HG03045 (cell line): Measurements from ENCODE around the gene KCTD21.

ENCODE experiments used
- ATAC-seq: cut with Tn5 transposase; IDR thresholded peaks from one replicate; pipeline ENCODE4 v1.9.1; 2021; ENCODE audit warnings: mild to moderate bottlenecking, moderate library complexity; ENCODE audit not compliant: unreplicated experiment

The KCTD21 gene

DNA sequence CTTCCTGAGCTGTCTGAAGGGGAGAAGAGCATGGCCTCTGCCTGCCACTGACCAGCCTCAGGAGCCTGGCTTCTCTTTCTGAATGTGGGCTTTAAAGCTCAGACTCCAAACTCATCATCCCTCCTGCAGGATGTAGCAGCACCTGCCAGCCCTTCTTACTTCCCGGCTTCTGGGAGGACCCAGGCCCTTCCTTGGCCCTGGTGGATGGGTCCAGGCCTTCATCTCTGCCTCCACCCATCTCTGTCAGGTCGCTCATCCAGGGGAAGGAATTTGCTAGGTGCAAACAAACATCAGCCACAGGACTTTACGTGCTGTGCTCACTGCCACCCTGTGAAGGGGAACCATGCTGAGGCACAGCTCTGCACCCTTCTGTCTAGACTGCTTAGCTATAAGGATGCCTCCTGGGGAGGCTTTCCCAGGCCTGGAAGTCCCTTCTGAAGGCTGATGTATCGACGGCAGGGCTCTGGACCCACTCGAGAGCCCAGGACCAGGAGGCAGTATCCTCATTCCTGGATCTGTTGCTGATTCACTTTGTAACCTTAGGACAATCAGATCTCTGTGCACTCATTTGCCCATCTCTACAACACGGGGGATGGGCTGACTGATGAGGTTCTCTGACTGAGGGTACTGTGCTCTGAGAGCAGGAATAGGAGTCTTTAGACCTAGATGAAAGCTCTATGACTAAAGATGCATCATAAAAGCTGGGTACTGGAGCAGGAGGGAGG is 31.2 kb upstream of the KCTD21 start:
- no peak for ATAC-seq

DNA sequence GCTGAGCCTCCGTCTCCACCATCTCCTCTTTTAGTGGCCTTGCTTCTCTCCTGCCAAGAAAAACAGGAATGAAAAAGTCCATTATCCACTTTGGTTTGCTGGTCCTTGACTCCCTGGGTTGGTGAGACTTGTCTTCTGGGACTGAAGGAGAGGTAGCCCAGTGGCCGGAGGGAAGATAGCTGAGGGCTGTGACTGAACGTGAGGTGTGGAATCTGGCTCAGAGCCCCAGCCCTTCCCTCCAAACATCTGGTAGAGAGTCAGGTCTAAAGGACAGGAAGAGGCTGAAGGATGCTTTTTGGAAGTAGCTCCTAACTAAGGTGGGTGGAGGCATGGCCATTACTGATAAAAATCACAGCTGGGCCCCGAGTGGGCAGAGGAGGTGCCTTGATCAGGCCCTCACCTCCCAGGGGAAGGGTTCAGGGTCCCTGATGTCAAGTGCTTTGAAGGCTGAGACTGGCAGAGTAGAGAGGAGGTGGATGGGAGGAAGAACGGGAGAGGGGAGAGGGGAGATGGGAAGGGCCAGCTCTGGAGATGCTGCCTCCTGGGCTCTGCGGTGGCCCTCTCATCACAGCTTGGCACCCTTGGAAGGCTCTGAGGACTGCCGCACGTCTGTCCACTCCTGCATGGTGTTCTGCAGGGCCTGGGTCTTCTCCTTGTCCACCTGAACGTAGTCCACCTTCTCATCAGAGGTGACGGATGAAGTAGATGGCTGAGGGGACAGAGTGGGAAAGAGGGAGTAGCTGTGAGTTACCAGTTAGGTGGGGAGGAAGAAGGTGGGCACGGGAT is 30.5 kb upstream of the KCTD21 start:
- no peak for ATAC-seq

DNA sequence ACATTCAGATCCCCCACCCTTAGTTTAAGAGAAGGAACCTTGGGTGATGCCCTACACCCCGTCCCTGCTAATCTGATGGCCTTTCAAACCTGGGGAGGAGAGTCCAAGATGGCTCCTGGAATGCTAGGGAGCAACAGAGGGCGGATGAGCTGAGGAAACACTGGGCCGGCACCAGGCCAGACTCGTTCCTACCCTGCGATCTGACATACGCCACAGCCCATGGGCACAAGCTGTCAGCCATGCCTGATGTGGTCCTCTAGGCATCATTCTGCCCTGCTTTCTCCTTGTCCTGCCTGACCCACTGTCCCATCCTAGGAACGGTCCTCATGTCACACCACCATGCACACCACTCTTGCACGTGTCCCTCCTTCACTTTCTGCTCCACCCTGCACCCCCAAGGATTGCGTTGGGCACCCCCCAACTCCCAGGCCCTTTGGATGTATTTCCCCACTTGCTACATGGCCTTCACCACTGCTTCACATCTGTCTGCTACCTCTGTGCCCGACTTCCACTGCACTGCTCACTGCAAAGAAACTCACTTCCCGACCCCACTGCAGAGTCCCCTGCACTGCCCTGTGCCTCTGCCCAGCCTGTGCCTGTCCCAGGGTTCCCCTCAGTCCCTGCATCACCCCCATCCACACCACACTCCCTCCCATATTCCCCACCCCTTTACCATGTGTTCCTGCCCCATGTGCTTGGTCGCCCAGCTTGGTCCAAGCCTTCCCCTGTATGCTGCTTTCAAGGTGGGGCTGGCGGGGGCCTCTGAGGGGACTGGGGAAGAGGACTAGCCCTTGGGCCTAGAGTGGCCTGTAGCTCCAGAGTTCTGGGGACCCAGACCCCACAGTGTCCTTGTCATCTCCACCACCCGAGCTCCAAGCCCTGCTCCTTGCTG is 29.5 kb upstream of the KCTD21 start:
- ATAC-seq, result no peak

DNA sequence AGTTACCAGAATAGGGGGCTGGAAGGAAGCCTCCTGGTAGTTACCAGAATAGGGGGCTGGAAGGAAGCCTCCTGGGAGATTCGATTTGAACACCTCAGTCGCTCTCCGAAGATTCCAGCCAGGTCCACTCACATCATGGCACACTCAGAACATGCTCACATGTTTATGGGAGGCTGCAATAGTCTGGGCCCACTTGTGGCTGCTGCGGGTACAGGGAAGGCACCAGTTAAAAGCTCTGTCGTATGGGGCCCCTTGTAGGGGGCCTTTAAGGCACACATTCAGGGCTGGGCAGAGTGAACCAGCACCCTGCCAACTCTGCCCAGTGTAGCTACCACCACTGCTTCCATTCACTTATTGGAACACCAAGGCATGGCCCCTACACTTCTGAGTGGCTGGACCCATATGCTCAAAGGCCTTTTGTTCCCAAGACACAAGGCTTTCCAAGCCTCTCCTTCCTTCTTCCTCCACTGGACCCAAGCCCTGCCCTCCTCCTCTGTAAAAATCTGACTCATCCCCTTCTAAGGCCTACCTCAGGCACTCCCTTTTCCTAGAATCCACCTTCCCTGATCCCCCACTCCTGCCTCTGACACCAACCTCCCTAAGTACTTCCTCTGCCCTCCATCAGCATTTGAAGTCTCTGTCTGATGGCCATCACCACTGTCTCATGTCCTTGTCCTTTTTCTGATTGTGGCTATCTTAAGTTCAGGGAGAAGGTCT is 28.3 kb upstream of the KCTD21 start:
- no peak for ATAC-seq

DNA sequence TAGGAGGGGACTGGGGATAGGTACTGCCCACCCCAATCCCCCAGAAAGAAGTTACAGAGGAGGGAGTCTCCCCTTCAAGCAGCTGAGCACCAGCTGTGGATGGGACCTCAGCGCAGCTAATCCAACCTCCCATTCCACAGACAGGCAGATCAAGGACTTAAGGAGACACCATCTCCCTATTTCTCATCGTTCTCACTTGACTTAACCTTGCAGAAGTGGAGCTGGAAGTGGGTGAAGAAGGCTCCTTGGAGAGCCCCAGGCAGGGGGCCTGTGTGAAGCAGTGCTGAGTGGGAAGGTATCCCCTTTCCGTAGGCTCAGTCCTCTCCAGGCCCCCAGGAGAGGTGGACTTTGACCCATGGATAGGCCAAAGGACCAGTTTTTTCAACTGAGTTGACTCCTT is 27.6 kb upstream of the KCTD21 start:
- no peak for ATAC-seq

DNA sequence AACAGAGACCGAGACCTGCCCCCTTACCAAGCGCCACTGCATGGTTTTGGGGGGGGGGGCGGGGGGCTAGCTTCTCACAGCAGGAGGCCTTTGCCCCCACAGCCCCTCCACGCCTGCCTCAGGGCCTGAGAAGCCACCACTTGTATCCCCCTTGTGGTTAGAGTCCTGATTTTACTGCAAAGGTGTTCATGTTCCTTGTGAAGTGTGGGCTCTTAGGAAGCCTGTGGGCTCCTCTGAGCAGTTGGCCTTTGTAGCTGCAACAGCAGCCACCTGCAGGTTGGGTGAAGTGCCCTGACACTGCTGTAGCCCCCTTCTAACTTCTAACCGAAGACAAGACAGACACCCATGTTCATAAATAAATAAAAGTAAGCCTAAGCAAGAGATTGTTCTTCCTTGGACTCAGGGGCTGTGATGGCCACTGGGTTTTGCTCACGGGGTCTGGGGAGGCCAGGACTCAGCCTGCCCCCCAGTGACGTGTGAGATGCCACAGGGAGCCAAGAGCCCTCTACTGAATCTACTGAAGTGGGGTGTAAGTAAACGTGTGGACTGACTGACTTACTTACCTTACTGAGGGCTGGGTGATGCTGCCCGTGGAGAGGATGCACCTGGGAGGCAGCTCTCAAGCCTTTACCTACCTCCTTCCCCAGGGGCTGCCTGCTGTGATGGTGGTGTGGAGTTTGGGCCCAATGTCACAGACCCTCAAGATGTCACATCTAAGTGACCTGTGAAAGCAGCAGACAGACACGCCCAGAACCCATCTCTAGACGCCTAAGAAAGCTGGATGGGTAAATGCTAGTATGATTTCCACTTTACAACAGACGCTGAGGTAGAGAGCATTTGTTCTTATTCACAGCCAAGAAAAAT is 26.1 kb upstream of the KCTD21 start:
- ATAC-seq, result no peak

DNA sequence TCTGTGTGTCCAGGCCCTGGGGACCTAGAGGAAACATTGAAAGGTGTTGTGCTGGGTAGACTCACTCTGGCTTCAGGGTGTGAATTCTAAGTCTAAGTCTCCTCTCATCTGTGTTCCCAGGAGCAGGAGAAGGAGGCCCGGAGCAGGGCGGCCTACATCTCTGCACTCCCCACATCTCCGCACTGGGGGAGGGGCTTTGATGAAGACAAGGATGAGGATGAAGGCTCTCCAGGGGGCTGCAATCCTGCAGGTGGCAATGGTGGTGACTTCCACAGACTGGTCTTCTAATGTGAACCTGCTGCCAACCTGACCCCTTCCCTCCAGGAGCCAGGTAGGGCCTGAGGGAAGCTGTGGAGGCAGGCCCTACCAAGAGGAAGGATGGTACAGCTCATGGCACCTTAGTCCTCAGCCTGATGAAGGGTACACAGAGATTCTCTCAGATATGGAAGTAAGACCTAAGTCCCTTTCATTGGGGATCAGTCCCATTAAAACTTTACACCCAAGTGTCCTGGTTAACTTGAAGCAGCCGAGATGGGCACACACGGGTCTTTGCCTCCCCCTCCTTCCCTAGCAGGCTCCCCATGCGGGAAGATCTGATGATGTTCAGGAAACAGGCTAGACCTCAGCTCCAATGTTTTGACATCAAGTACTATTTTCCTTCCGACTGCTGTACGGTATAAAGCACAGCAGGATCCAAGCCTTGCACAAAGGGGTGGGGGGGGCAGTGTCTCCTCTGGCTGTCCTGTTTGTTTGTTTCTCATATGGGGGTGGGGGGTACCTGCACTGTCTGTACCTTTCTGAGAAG is 25.3 kb upstream of the KCTD21 start:
- no peak for ATAC-seq

DNA sequence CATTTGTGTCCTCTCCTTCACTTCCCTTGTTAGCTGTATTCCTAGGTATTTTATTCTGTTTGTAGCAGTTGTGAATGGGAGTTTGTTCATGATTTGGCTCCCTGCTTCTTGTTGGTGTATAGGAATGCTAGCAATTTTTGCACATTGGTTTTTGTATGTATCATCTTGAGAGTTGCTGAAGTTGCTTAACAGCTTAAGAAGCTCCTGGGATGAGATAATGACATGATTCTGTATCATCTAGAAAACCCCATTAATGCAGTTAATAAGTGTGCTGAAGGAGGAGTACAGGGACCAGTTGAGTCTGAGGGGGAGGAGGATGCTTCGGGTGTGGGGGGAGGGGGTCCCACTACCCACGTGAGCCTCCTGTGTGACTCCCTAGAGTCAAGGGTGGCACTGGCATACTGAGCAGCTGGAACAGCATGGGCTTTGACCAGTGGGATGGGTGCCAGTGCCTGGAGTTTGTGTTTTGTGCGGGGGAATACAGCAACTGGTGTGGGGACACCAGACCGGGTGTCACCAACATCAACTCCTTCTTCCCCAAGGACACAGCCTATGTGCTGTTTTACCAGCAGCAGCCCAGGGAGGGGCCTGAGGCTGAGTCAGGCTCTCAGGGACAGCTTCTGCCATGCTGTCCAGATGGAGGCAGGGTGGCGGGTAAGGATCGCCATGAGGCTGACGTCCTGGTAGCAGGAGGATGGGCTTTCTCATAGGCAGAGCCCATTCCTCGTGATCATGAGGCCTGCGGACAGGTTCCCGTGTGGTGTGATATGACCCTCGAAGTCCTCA is 24.4 kb upstream of the KCTD21 start:
- ATAC-seq, result no peak

DNA sequence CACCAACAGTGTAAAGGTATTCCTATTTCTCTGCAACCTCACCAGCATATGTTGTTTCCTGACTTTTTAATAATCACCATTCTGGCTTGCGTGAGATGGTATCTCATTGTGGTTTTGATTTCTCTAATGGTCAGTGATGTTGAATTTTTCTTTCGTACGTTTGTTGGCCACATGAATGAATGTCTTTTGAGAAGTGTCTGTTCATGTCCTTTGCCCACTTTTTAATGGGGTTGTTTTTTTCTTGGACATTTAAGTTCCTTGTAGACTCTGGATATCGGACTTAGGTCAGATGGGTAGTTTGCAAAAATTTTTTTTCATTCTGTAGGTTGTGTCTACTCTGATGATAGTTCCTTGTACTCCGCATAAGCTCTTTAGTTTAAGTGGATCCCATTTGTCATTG is 23.1 kb upstream of the KCTD21 start:
- ATAC-seq, result no peak

DNA sequence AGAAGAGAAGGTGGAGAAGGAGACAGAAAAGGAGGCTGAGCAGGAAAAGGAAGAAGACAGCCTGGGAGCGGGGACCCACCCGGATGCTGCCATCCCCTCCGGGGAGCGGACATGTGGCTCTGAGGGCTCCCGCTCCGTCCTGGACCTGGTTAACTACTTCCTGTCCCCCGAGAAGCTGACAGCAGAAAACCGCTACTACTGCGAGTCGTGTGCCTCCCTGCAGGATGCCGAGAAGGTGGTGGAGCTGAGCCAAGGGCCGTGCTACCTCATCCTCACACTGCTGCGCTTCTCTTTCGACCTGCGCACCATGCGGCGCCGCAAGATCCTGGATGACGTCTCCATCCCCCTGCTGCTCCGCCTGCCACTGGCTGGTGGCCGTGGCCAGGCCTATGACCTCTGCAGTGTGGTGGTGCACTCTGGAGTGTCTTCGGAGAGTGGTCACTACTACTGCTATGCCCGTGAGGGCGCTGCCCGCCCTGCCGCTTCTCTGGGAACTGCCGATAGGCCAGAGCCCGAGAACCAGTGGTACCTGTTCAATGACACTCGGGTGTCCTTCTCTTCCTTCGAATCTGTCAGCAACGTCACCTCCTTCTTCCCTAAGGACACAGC is 21.7 kb upstream of the KCTD21 start:
- no peak for ATAC-seq

DNA sequence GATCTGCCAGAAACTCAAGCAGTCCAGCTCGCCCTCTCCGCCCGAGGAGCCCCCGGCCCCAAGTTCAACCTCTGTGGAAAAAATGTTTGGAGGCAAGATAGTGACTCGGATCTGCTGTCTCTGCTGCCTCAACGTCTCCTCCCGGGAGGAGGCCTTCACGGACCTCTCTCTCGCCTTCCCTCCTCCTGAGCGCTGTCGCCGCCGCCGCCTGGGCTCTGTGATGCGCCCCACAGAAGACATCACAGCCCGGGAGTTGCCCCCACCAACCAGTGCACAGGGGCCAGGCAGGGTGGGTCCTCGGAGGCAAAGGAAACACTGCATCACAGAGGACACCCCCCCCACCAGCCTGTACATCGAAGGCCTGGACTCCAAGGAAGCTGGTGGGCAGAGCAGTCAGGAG is 21.1 kb upstream of the KCTD21 start:
- ATAC-seq, result no peak

DNA sequence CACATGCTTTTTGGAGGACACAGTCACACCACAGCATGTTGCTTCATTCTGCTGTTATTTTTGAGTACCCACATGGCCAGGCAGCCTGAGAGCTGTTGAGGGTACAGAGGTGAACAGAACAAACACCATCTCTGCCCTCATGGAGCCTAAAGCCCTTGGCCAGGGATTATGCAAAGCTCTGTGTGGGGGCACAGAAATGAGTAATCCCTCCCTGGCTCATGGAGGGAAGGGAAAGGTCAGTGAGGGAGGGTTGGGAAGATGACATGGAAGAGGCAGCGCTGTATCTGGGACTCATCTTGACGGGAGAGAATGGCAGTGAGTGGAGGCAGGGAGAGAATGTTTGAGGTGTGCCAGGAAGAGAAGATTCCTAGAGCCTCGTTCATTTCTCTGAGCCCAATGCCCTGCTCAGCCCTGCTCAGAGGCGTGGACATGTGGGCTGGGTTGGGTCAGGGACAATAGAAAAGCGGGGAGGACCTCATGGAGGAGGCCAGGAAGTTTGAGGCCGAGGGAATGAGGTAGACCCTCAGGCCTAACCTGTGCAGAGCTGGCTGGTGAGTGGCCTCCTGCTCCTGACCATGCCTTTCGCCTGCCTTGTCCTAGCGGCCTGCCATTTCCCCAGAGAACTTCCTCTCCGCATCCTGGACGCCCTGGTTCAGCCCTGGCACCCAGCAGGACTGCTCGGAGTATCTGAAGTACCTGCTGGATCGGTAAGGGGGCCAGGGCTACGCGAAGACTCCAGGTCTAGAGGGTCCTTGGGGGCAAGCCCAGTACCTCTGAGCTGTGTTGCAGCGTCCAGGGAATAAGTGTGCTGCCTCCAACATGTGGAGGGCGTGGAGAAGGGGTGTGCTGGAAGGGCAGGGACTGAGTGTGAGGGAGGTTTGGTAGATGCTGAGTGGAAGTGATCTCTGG is 20.1 kb upstream of the KCTD21 start:
- no peak for ATAC-seq

DNA sequence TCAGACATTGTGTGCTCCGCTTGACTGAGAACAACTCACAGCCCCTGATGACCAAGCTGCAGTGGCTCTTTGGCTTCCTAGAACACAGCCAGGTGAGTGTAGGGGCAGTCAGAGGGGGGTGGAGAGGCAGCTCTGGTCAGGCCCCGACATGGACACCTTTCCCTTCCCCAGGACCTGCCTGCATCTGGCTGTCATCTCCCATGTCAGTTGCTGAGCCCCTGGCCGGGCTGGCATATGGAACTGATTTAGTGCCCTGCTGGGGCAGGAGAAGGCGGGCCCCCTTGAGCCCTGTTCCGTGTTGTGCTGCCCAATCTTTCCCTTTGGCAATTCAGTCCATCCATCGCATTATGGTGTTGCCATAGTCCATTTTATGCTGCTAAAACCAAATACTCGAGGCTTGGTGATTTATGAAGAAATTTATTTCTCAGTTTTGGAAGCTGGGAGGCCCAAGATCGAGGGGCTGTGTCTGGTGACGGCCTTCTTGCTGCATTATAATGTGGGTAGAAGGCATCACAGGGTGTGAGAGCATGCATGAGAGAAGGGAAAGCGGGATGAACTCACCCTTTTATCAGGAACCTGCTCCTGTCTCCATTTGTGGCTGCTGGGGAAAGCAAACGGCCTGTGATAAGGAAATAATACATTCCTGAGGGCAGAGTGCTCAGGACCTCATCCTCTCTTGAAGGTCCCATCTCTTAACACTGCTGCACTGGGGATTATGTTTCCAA is 19.3 kb upstream of the KCTD21 start:
- no peak for ATAC-seq

DNA sequence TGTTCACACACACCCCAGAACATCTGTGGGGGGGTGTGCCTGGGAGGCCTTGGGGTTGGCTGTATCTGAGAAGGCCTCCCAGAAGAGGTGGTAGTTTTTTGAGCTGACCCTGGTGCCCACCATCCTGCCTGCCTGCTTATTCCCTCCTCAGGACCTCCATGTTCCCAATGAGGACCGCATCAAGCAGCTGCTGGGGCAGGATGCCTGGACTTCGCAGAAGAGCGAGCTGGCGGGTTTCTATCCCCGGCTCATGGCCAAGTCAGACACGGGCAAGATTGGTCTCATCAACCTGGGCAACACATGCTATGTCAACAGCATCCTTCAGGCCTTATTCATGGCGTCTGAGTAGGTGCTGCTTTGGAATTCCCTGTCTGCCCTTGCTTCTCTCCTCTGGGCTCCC is 17.3 kb upstream of the KCTD21 start:
- no peak for ATAC-seq

DNA sequence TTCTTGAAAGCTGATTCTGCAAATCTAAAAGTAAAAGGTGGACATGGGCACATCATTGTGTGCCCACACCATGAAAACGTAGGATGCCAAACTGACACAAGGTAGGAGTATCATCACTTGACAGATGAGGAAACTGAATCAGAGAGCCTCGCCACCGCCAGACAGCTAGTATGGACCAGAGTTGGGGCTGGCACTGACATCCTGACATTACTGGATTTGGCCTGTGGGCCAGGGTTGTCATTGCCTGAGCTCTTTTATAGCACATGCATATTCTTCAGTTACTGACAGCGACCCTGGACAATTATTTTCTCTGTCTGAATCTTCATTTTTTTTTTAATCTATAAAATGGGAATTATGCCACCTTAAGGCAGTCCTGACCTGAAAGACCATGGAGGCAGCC is 16.8 kb upstream of the KCTD21 start:
- no peak for ATAC-seq

DNA sequence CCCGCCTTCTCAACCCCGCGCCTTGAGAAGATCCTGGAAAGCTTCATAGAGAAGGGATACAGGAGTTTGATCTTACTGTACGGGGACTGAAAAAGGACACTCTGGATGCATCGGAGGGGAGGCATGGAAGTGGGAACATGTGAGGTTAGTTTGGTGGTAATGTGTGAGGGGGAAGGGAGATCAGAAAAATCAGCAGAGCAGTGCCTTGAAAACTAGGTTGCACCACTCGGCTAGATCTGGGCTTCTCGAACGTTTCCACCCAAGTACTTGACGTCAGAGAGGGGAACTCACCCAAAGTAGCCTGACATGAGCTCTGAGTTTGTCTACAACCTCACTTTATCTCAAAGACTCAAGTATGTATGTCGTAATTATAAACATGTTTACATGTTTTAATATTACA is 14.8 kb upstream of the KCTD21 start:
- ATAC-seq, result no peak
